ENCODE data around the gene YPEL2.
"Not testable (repeated sequence)": the region's sequence is repeated elsewhere in the genome, so short reads cannot be mapped to it uniquely, and the experiment has no call there.

YPEL2 gene

DNA sequence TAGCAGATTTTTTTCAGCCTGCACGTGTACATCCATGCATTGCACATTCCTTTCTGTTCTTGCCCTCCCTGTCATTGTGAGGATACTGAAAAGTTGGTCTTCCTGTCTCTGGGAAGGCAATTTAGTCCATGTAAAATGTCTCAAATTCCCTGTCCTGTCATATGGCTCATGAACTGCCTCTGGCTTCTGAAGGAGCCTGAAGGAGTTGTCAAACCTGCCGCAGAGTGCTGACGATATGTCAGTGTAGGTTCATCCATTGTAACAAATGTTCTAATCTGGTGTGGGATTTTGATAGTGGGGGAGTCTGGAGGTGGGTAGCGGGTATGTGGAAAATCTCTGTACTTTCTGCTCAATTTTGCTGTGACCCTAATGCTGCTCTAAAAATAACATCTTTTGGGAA lies 59.6 kb downstream of the YPEL2 start:
- H3K36me3 ChIP-seq (ENCODE audit: control insufficient read depth, insufficient read depth, low read length) = no peaks in the 10 kb centered on the region
- H3K27me3 ChIP-seq (replicated peaks; ENCODE audit: control insufficient read depth, insufficient read depth, low read length) = no peaks in the 10 kb centered on the region
- TF ChIP-seq, protein P1, sequence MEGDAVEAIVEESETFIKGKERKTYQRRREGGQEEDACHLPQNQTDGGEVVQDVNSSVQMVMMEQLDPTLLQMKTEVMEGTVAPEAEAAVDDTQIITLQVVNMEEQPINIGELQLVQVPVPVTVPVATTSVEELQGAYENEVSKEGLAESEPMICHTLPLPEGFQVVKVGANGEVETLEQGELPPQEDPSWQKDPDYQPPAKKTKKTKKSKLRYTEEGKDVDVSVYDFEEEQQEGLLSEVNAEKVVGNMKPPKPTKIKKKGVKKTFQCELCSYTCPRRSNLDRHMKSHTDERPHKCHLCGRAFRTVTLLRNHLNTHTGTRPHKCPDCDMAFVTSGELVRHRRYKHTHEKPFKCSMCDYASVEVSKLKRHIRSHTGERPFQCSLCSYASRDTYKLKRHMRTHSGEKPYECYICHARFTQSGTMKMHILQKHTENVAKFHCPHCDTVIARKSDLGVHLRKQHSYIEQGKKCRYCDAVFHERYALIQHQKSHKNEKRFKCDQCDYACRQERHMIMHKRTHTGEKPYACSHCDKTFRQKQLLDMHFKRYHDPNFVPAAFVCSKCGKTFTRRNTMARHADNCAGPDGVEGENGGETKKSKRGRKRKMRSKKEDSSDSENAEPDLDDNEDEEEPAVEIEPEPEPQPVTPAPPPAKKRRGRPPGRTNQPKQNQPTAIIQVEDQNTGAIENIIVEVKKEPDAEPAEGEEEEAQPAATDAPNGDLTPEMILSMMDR (IDR thresholded peaks at IDR 0.05; ENCODE audit: insufficient read depth, low read length, poor library complexity, severe bottlenecking) = no peak
- H3K4me3 ChIP-seq (replicated peaks; ENCODE audit: low read depth, low read length) = no peak overlapping the region
- no peak for DNase-seq (ENCODE audit: extremely low read depth, insufficient read length)

DNA sequence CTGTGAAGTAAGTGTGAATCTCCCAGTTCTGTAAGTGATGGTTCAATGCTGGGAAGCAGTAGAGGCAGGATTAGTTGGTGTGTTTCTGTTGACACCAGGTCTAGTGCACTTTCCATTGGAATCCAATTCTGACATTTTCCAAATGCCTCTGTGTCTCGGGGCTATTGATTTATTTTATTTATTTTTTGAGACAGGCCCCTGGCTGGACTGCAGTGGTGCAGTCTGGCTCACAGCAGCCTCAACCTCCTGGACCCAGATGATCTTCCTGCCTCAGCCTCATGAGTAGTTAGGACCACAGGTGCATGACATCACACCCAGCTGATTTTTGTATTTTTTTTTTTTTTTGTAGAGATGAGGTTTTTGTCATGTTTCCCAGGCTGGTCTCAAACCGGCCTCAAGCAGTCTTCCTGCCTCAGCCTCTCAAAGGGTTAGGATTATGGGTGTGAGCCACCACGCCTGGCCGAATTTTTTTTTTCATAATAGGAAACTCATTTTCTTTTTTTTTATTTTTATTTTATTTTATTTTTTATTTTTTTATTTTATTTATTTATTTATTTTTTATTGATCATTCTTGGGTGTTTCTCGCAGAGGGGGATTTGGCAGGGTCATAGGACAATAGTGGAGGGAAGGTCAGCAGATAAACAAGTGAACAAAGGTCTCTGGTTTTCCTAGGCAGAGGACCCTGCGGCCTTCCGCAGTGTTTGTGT lies 61.7 kb downstream of the YPEL2 start:
- no peaks in the 10 kb centered on the region for H3K36me3 ChIP-seq (ENCODE audit: control insufficient read depth, insufficient read depth, low read length)
- TF ChIP-seq, protein P1 (IDR thresholded peaks at IDR 0.05; ENCODE audit: insufficient read depth, low read length, poor library complexity, severe bottlenecking) = no peak
- H3K27me3 ChIP-seq (replicated peaks; ENCODE audit: control insufficient read depth, insufficient read depth, low read length) = no peaks in the 10 kb centered on the region

DNA sequence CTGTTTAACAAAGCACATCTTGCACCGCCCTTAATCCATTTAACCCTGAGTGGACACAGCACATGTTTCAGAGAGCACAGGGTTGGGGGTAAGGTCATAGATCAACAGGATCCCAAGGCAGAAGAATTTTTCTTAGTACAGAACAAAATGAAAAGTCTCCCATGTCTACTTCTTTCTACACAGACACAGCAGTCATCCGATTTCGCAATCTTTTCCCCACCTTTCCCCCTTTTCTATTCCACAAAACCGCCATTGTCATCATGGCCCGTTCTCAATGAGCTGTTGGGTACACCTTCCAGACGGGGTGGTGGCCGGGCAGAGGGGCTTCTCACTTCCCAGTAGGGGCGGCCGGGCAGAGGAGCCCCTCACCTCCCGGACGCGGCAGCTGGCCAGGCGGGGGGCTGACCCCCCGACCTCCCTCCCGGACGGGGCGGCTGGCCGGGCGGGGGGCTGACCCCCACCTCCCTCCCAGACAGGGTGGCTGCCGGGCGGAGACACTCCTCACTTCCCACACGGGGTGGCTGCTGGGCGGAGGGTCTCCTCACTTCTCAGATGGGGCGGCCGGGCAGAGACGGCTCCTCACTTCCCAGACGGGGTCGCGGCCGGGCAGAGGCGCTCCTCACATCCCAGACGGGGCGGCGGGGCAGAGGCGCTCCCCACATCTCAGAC lies 62.4 kb downstream of the YPEL2 start:
- H3K27me3 ChIP-seq (replicated peaks; ENCODE audit: control insufficient read depth, insufficient read depth, low read length) = not testable (repeated sequence)

More for the DNA sequence above, 61.7 kb downstream of the YPEL2 start:
- no peak for DNase-seq (ENCODE audit: extremely low read depth, insufficient read length)
- H3K4me3 ChIP-seq (replicated peaks; ENCODE audit: low read depth, low read length) = no peak overlapping the region

DNA sequence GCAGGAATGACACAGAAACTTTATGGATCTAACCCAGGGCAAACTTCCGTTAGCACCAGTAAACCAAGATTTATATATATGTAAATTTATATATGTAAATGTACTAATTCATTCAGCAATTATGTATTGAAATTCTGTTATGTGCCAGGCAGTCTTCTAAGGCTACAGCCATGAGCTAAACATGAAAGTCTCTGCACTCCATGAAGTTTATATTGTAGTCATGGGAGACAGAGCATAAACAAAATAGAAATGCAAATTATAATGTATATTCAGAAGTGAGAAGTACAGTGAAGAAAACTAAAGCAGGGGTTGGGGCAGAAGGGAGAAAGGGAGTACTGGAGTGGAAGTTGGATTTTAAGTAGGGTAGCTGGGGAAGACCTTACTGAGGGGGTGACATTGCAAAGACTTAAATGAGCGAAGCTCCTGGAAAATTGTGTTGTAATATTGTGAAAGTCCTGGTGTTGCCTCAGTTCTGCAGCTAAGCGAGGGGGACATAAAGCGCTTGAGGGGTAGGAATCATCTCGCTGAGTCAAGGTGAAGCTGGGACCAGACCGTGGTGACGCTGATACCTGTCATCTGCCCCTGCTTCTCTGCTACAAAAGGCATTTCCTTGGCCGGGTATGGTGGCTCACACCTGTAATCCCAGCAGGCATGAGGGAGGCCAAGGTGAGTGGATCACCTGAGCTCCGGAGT lies 64.8 kb downstream of the YPEL2 start:
- TF ChIP-seq, protein P1 (IDR thresholded peaks at IDR 0.05; ENCODE audit: insufficient read depth, low read length, poor library complexity, severe bottlenecking) = no peak
- DNase-seq (ENCODE audit: extremely low read depth, insufficient read length) = no peak
- Histone ChIP-seq H3K36me3 (ENCODE audit: control insufficient read depth, insufficient read depth, low read length) (no peaks in the 10 kb centered on the region), H3K27me3 (replicated peaks; ENCODE audit: control insufficient read depth, insufficient read depth, low read length) (no peaks in the 10 kb centered on the region), H3K4me3 (replicated peaks; ENCODE audit: low read depth, low read length) (no peak overlapping the region)

More for the DNA sequence above, 62.4 kb downstream of the YPEL2 start:
- not testable (repeated sequence) for H3K36me3 ChIP-seq (ENCODE audit: control insufficient read depth, insufficient read depth, low read length); H3K4me3 ChIP-seq (replicated peaks; ENCODE audit: low read depth, low read length); DNase-seq (ENCODE audit: extremely low read depth, insufficient read length)

DNA sequence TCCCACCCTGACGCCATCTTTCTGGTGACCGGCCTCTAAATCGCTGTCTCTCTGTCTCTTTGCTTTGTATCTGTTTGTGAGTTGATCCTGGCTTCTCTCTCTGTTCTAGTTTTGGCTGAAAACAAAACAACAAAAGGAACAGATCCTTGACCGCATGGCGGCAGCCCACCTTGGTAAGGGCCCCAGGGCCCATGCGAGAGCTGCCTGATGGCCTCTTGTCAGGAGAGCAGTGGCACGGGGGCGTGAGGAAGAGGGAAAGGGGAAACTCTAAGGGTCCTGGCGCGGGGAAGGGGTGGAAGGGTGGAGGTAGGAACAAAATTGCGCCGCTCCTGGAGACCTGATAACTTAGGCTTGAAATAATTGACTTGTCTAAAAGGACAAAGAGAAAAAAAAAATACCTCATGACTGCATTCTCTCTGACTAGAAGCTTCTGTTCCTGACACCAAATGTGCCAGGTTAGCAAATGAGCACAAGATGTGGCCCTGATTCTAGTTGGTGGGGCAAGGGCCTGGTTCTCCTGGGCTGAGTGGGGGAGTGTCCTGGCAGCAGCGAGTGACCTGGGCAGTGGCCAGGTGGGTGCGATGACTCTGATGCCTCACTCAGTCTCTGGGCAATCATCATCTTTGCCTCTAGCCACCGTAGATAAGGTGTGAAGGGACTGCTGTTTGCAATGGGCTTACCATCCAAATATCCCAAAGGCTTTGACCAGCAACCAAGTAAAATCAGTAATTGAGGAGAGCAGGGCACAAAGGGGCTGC lies 66.0 kb downstream of the YPEL2 start:
- H3K27me3 ChIP-seq (replicated peaks; ENCODE audit: control insufficient read depth, insufficient read depth, low read length) = no peaks in the 10 kb centered on the region
- DNase-seq (ENCODE audit: extremely low read depth, insufficient read length) = no peak
- no peaks in the 10 kb centered on the region for H3K36me3 ChIP-seq (ENCODE audit: control insufficient read depth, insufficient read depth, low read length)
- TF ChIP-seq, protein P1 (IDR thresholded peaks at IDR 0.05; ENCODE audit: insufficient read depth, low read length, poor library complexity, severe bottlenecking) = no peak
- H3K4me3 ChIP-seq (replicated peaks; ENCODE audit: low read depth, low read length) = no peak overlapping the region
